GM06990 (cell line): ENCODE results near the gene XRN2.

Experiments used
- DNase-seq: peaks from one replicate; pipeline ENCODE4 v3.0.0-alpha.2; 2011; ENCODE audit not compliant: insufficient read length; ENCODE audit errors: extremely low read depth
- H3K27me3 ChIP-seq: replicated peaks from 2 replicates; pipeline ENCODE4 v1.6.0; 2011; ENCODE audit warnings: low read length; ENCODE audit not compliant: control insufficient read depth, insufficient read depth
- H3K36me3 ChIP-seq: 2 replicates; pipeline ENCODE4 v1.5.1; 2011; ENCODE audit warnings: low read length; ENCODE audit not compliant: control insufficient read depth, insufficient read depth
- H3K4me3 ChIP-seq: replicated peaks from 2 replicates; pipeline ENCODE4 v1.5.1; 2011; ENCODE audit warnings: low read depth, mild to moderate bottlenecking, control low read depth, low read length
- CTCF ChIP-seq: IDR thresholded peaks from 2 replicates; pipeline ENCODE4 v1.5.1; 2011; ENCODE audit warnings: low read length, control low read depth, mild to moderate bottlenecking, inconsistent platforms; ENCODE audit not compliant: insufficient read depth, poor library complexity, severe bottlenecking

XRN2 gene

GRCh38 chr20:21394551-21394950 is 91.4 kb downstream of the XRN2 start:
- DNase-seq, result no peak
- Histone ChIP-seq H3K4me3 (no peak overlapping the region), H3K27me3 (no peaks in the 10 kb centered on the region; the same call in 1 of the 2 replicates), H3K36me3 (no peaks in the 10 kb centered on the region)
- no peak for TF ChIP-seq CTCF

- DNase-seq, result no peak
- Histone ChIP-seq H3K36me3 (no peaks in the 10 kb centered on the region), H3K27me3 (no peaks in the 10 kb centered on the region; the same call in 1 of the 2 replicates)
These were observed 92.0 kb downstream of the XRN2 start for GRCh38 chr20:21395051-21395665.

GRCh38 chr20:21395666-21396598 is 92.8 kb downstream of the XRN2 start:
- Histone ChIP-seq H3K27me3 (no peaks in the 10 kb centered on the region; the same call in 1 of the 2 replicates), H3K36me3 (no peaks in the 10 kb centered on the region), H3K4me3 (no peak overlapping the region)
- TF ChIP-seq CTCF, result no peak
- peak; percentile 18 for DNase-seq

More at GRCh38 chr20:21395051-21395665, 92.0 kb downstream of the XRN2 start:
- H3K4me3 ChIP-seq, result no peak overlapping the region
- no peak for TF ChIP-seq CTCF

GRCh38 chr20:21396599-21397340 is 93.6 kb downstream of the XRN2 start:
- H3K27me3 ChIP-seq, result no peaks in the 10 kb centered on the region; the same call in 1 of the 2 replicates
- no peak for TF ChIP-seq CTCF

GRCh38 chr20:21397341-21398108 is 94.4 kb downstream of the XRN2 start, which contains the start of gene NKX2-4:
TSS of gene NKX2-4 (minus strand) at chr20:21397526. CDS start at chr20:21397399, 127 bp downstream.
- Histone ChIP-seq H3K36me3 (no peaks in the 10 kb centered on the region), H3K27me3 (no peaks in the 10 kb centered on the region; the same call in 1 of the 2 replicates), H3K4me3 (no peak within 1 kb of the TSS)
- no peak for TF ChIP-seq CTCF
- DNase-seq, result no peak

More at GRCh38 chr20:21396599-21397340, 93.6 kb downstream of the XRN2 start:
- Histone ChIP-seq H3K36me3 (no peaks in the 10 kb centered on the region), H3K4me3 (no peak overlapping the region)
- peak; percentile 22 for DNase-seq
